Measurements from ENCODE around the gene CP. TPM values are rescaled to one million over a fixed set of nuclear protein-coding genes. Genes with fewer than 3 reads are reported as not detected.

The CP gene
- total RNA-seq, 2 experiments from 2014 or later = not detected

DNA sequence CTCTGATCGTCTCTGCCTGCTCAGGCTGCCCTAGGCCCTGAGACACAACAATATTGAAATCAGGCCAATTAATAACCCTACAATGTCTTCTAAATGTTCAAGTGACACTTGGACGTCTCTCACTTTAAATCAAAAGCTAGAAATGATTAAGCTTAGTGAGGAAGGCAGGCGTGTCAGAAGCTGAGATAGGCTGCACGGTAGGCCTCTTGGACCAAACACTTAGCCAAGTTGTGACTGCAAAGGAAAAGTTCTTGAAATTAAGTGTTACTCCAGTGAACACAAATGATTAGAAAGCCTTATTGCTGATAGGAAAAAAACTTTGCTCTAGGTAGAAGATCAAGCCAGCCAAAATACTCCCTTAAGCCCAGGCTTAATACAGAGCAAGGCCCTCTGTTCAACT lies 90.0 kb downstream of the CP start:
- ChIA-PET POLR2A (interaction anchor here (0.6 kb wide), 1 partner anchor 564 kb away, joined by 5 read pairs; no protein-coding TSS in a partner anchor), CTCF (interaction anchor here (0.9 kb wide), 1 partner anchor 11 kb away, joined by 3 read pairs; no protein-coding TSS in a partner anchor)

DNA sequence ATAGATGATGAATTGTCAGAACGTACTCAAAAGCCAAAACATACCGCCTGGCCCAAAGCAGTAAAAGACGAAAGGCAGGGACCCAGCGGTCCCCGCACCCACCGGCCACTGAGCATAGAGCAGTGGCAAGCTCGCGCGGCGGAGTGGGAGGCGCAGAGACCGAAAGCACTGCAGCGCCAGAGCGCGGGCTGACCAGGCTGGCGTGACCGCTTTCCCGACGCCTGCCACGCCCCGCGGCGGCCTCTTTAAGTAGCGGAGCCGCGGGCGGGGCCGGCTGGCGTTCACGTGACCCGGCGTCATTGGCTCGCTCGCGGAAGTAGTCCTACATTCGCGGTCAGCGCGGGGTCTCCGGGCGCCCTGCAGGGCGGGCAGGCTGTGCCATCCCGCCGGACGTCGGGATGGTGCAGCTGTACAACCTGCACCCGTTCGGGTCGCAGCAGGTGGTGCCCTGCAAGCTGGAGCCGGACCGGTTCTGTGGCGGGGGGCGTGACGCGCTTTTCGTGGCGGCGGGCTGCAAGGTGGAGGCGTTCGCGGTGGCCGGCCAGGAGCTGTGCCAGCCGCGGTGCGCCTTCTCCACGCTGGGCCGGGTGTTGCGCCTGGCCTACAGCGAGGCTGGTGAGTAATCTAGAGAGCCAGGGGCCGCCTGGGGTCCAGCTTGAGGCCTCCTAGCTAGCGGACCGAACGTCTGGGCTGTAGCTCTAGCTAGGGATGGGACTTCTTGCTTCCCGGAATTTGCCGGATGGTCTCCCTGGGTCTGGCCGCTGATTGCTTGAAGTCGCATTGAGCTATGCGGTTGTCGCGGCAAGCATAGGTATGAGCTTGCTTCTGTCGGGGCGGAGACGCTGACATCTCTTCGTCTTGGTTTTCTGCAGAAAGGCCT lies 92.1 kb downstream of the CP start, which contains the start of gene HPS3:
HPS3 (plus strand) TSS at position 313 of the 880 bp plus-strand sequence; CDS start at position 399, 86 bp downstream.
- ChIA-PET CTCF (interaction anchor here (0.6 to 2.4 kb wide), 5 partner anchors 10 to 174 kb away, joined by 3 to 11 read pairs (median 5); no protein-coding TSS in a partner anchor), POLR2A (interaction anchor here (0.5 to 1.3 kb wide), 6 partner anchors 9 to 139 kb away, joined by 3 to 7 read pairs (median 4); no protein-coding TSS in a partner anchor)

DNA sequence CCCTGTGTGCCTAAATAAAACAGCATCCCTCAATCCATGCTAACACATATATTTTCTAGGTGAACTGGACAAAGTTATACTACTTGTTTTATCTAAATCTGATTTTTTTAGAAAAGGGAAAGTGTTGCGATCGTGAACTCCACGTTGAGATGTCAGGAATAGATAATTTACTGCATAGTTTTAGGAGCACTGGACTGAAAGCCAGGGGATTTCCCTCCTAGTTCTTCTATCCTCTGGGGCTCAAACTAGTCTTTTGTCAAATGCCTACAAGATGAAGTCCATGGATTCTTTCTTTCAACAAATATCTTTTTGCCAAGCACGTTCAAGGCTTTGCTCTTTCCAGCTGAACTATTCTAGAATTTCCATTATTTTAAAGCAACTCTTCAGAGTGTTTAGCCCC lies 92.8 kb downstream of the CP start:
- POLR2A ChIA-PET = interaction anchor here (0.5 to 1.3 kb wide), 4 partner anchors 23 to 138 kb away, joined by 3 to 8 read pairs (median 7); no protein-coding TSS in a partner anchor
- CTCF ChIA-PET = interaction anchor here (1.3 to 2.4 kb wide), 3 partner anchors 9 to 174 kb away, joined by 4 to 11 read pairs (median 6); no protein-coding TSS in a partner anchor

DNA sequence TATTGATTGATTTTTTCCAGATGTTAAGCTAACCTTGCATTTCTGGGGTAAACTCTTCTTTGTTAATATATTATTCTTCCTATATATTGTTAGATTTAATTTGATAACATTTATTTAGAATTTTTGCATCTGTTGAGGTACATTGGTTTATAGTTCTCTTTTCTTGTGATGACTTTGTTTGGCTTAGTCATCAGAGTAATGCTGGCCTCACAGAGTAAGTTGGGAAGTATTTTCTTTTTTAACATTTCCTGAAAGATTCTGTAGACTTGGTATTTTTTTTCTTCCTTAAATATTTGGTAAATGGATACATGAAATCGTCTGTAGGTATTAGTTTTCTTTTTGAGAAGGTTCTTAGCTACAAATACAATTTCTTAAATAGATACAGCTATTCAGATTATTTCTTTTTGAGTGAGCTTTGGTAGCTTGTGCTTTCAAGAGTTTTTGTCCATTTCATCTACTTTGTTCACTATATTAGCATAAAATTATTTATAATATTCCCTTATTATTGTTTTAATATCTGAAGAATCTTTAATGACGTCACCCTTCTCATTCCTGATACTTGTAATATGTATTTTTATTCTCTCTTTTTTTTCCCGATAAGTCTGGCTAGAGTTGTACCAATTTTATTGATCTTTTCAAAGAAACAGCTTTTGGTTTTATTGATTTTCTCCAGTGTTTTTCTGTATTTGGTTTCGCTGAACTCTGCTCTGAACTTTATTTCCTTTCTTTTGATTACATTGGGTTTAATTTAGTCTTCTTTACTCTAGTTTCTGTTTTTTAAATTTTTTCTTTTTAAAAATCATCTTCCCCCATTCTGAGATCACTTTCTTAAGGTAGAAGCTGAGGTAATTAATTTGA lies 98.7 kb downstream of the CP start:
- CTCF ChIA-PET = interaction anchor here (4.8 kb wide), 1 partner anchor 168 kb away, joined by 21 read pairs; no protein-coding TSS in a partner anchor

More for the DNA sequence above, 98.7 kb downstream of the CP start:
- POLR2A ChIA-PET = no interaction called here

Other genes starting within 250 kb of the CP start
- gene GYG1, start 230.3 kb downstream of the CP start, total RNA-seq = 10 to 100 TPM; 32.8 to 34.6 TPM
- 10 to 100 TPM; 22.3 to 22.7 TPM for gene HLTF, start 135.3 kb downstream of the CP start, total RNA-seq
- gene HPS3, start 92.2 kb downstream of the CP start, total RNA-seq = 10 to 100 TPM; 17.9 to 19.1 TPM
- gene TM4SF18, start 111.8 kb upstream of the CP start, total RNA-seq = not detected
- not detected for gene TM4SF1, start 155.8 kb upstream of the CP start, total RNA-seq